Breast epithelium (tissue), 4 donors: Measurements from ENCODE around the gene FETUB. TPM values are rescaled to one million over a fixed set of nuclear protein-coding genes. Genes with fewer than 3 reads are reported as not detected.

Experiments used
- DNase-seq, 2 donors: peaks; one replicate each; pipeline ENCODE4 v3.0.0-alpha.2; 2019; ENCODE audit warnings: low spot score in 2 of 2
- H3K27ac ChIP-seq, 2 donors: fragments of 200-600 bp; sonication (generic) in 1 of 2; one replicate each; pipeline ENCODE4 v1.5.1; 2016 to 2019; ENCODE audit warnings: mild to moderate bottlenecking in 1 of 2
- H3K27me3 ChIP-seq, 2 donors: fragments of 200-600 bp; sonication (generic) in 1 of 2; one replicate each; pipeline versions ENCODE4 v1.5.1 to v1.6.0; 2017 to 2019; ENCODE audit warnings: control low read depth in 1 of 2, mild to moderate bottlenecking in 1 of 2
- H3K36me3 ChIP-seq: fragments of 200-600 bp; one replicate; pipeline ENCODE4 v1.5.1; 2019
- H3K4me1 ChIP-seq, 2 donors: fragments of 200-600 bp; sonication (generic); one replicate each; pipeline ENCODE4 v1.5.1; 2016 to 2019; ENCODE audit warnings: control low read depth in 1 of 2
- H3K4me3 ChIP-seq, 3 donors: fragments of 200-600 bp; sonication (generic); 1 replicate in 2 of 3; 2 replicates in 1 of 3; pipeline ENCODE4 v1.5.1; 2016 to 2019; ENCODE audit warnings: mild to moderate bottlenecking in 3 of 3, moderate library complexity in 2 of 3
- H3K9me3 ChIP-seq, 2 donors: fragments of 200-600 bp; sonication (generic) in 1 of 2; one replicate each; pipeline ENCODE4 v1.5.1; 2016 to 2019; ENCODE audit warnings: control low read depth in 1 of 2
- CTCF ChIP-seq, 3 donors: fragments of 450-650 bp; IDR thresholded peaks; one replicate each; pipeline ENCODE4 v1.5.1; 2016 to 2017; ENCODE audit warnings: antibody characterized with exemption in 3 of 3, mild to moderate bottlenecking in 3 of 3, moderate library complexity in 3 of 3
- POLR2A ChIP-seq: fragments of 450-650 bp; IDR thresholded peaks from one replicate; pipeline ENCODE4 v1.6.1; 2016; ENCODE audit warnings: antibody characterized with exemption, mild to moderate bottlenecking, moderate library complexity
- POLR2AphosphoS5 ChIP-seq, 3 donors: sonication (generic); formaldehyde crosslinking; IDR thresholded peaks; one replicate each; pipeline ENCODE4 v1.6.1; 2017; ENCODE audit warnings: antibody characterized with exemption in 3 of 3
- intact Hi-C: fragments of 100-400 bp; cut with DNase I; formaldehyde crosslinking; loops from one replicate; pipeline ENCODE4 v1.15.1; 2023; ENCODE audit warnings: low total_unique reads
- total RNA-seq, 3 donors: library from RNA; depleted of rRNA; stranded (reverse); fragments of >200 nt; gene quantifications; one replicate each; pipeline ENCODE4 v1.1.0, GENCODE V29; 2016

FETUB gene
- total RNA-seq, 3 donors from 2014 or later, result not detected

GRCh38 chr3:186651678-186652215, 11.5 kb downstream of the FETUB start:
- Histone ChIP-seq H3K27me3 (no peaks in the 10 kb centered on the region), H3K9me3 (no peaks in the 10 kb centered on the region), H3K27ac (no peak overlapping the region), H3K4me3 (no peak overlapping the region), H3K4me1 (no peaks in the 10 kb centered on the region), H3K36me3 (no peaks in the 10 kb centered on the region)
- intact Hi-C loops, result no loop called here
- TF ChIP-seq POLR2A (no peak), POLR2AphosphoS5 (IDR thresholded peaks at IDR 0.05) (no peak), CTCF (IDR thresholded peaks at IDR 0.05) (no peak)
- DNase-seq, result no peak

- Histone ChIP-seq H3K27ac (no peak overlapping the region), H3K27me3 (no peaks in the 10 kb centered on the region), H3K36me3 (no peaks in the 10 kb centered on the region), H3K9me3 (no peaks in the 10 kb centered on the region), H3K4me1 (no peaks in the 10 kb centered on the region), H3K4me3 (no peak overlapping the region)
- TF ChIP-seq POLR2AphosphoS5 (IDR thresholded peaks at IDR 0.05) (no peak), CTCF (IDR thresholded peaks at IDR 0.05) (no peak), POLR2A (no peak)
- DNase-seq, result no peak
- intact Hi-C loops, result no loop called here
Measured at GRCh38 chr3:186653080-186653707, 13.0 kb downstream of the FETUB start.

- H3K27me3 ChIP-seq, result no peaks in the 10 kb centered on the region
Measured at GRCh38 chr3:186653984-186654383, 13.8 kb downstream of the FETUB start.

GRCh38 chr3:186663361-186664118, 23.3 kb downstream of the FETUB start:
- no peaks in the 10 kb centered on the region for H3K9me3 ChIP-seq
- intact Hi-C loops, result no loop called here
- no peak for DNase-seq
- no peaks in the 10 kb centered on the region for H3K4me1 ChIP-seq
- H3K36me3 ChIP-seq, result no peaks in the 10 kb centered on the region
- TF ChIP-seq POLR2A (no peak), CTCF (IDR thresholded peaks at IDR 0.05) (no peak), POLR2AphosphoS5 (IDR thresholded peaks at IDR 0.05) (no peak)
- H3K27me3 ChIP-seq, result no peaks in the 10 kb centered on the region
- no peak overlapping the region for H3K4me3 ChIP-seq
- H3K27ac ChIP-seq, result no peak overlapping the region

More at GRCh38 chr3:186653984-186654383, 13.8 kb downstream of the FETUB start:
- DNase-seq, result no peak
- H3K9me3 ChIP-seq, result no peaks in the 10 kb centered on the region
- no peaks in the 10 kb centered on the region for H3K36me3 ChIP-seq
- no peak overlapping the region for H3K27ac ChIP-seq
- H3K4me3 ChIP-seq, result no peak overlapping the region
- TF ChIP-seq POLR2AphosphoS5 (IDR thresholded peaks at IDR 0.05), result no peak
- TF ChIP-seq CTCF (IDR thresholded peaks at IDR 0.05), result no peak
- no peak for TF ChIP-seq POLR2A
- intact Hi-C loops, result no loop called here
- H3K4me1 ChIP-seq, result no peaks in the 10 kb centered on the region

GRCh38 chr3:186664119-186664495, 23.9 kb downstream of the FETUB start:
- no peaks in the 10 kb centered on the region for H3K27me3 ChIP-seq
- H3K4me1 ChIP-seq, result no peaks in the 10 kb centered on the region
- H3K36me3 ChIP-seq, result no peaks in the 10 kb centered on the region
- H3K9me3 ChIP-seq, result no peaks in the 10 kb centered on the region
- TF ChIP-seq POLR2A (no peak), POLR2AphosphoS5 (IDR thresholded peaks at IDR 0.05) (no peak)
- DNase-seq, result no peak
- H3K4me3 ChIP-seq, result no peak overlapping the region
- no peak overlapping the region for H3K27ac ChIP-seq
- intact Hi-C loops, result no loop called here
